Loucy (cell line): ENCODE measurements around the gene CSNK2A1.

Experiments
- EZH2phosphoT487 ChIP-seq: fragments of 200-600 bp; IDR thresholded peaks from 2 replicates; pipeline ENCODE4 v1.6.1; 2018; ENCODE audit warnings: antibody characterized with exemption, mild to moderate bottlenecking, moderate library complexity, borderline replicate concordance
- TF ChIP-seq, protein P1 (sequence below): fragments of 200-600 bp; sonication (generic); conservative IDR thresholded peaks from 2 replicates; pipeline ENCODE4 v1.5.1; 2014; ENCODE audit warnings: mild to moderate bottlenecking, antibody characterized with exemption, low read length

DNA sequence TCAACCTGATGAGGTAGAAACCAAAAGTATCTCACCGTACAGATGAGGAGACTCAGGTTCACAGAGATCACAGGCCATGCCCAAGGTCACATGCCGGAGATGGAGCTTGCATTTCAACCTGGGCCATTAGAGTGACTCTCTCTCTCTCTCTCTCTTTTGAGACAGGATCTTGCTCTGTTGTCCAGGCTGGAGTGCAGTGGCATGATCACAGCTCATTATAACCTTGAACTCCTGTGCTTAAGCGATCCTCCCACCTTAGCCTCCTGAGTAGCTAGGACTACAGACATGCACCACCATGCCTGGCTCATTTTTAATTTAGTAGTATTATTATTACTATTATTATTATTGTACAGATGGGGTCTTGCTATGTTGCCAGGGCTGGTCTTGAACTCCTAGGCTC lies 2.8 kb upstream of the CSNK2A1 start:
- TF ChIP-seq, protein P1, sequence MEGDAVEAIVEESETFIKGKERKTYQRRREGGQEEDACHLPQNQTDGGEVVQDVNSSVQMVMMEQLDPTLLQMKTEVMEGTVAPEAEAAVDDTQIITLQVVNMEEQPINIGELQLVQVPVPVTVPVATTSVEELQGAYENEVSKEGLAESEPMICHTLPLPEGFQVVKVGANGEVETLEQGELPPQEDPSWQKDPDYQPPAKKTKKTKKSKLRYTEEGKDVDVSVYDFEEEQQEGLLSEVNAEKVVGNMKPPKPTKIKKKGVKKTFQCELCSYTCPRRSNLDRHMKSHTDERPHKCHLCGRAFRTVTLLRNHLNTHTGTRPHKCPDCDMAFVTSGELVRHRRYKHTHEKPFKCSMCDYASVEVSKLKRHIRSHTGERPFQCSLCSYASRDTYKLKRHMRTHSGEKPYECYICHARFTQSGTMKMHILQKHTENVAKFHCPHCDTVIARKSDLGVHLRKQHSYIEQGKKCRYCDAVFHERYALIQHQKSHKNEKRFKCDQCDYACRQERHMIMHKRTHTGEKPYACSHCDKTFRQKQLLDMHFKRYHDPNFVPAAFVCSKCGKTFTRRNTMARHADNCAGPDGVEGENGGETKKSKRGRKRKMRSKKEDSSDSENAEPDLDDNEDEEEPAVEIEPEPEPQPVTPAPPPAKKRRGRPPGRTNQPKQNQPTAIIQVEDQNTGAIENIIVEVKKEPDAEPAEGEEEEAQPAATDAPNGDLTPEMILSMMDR, result no peak
- no peak for TF ChIP-seq EZH2phosphoT487
